ENCODE measurements around the gene CRIP3.

DNA sequence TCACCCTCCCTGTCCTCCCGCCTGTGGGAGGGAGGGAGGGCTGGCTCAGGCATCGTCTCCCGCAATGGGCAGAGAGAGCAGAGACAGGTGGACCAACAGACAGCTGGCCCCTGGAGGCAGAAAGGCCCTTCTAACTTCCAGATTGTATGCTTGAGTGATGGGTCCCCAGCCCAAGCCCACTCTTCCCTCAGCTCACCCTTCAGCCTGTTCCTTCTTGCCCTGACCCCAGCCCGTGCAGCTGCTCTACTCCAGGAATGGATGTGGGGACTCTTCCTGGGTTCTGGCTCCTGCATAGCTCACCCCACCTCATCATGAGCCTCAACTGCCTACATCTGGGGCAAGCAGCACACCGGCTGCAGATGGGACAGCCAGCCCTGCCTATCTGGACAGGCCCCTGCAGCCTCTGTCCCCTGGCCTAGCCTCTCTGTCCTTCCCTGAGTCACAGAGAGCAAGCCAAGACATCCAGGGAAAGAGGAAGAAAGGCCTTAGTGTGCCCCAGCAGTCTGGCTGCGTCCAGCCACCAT is 22.1 kb downstream of the CRIP3 start:
- TF ChIP-seq, protein P1, sequence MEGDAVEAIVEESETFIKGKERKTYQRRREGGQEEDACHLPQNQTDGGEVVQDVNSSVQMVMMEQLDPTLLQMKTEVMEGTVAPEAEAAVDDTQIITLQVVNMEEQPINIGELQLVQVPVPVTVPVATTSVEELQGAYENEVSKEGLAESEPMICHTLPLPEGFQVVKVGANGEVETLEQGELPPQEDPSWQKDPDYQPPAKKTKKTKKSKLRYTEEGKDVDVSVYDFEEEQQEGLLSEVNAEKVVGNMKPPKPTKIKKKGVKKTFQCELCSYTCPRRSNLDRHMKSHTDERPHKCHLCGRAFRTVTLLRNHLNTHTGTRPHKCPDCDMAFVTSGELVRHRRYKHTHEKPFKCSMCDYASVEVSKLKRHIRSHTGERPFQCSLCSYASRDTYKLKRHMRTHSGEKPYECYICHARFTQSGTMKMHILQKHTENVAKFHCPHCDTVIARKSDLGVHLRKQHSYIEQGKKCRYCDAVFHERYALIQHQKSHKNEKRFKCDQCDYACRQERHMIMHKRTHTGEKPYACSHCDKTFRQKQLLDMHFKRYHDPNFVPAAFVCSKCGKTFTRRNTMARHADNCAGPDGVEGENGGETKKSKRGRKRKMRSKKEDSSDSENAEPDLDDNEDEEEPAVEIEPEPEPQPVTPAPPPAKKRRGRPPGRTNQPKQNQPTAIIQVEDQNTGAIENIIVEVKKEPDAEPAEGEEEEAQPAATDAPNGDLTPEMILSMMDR (IDR thresholded peaks at IDR 0.05), result no peak
- TF ChIP-seq POLR2A (IDR thresholded peaks at IDR 0.05) (no peak), POLR2AphosphoS5 (IDR thresholded peaks at IDR 0.05) (no peak)
